ENCODE measurements around the gene FCHSD2. TPM values are rescaled to one million over a fixed set of nuclear protein-coding genes. Genes with fewer than 3 reads are reported as not detected.

Gene FCHSD2
- total and polyA plus RNA-seq, 9 of the 15 experiments (the other 6 are each of a cell fraction or from before 2014, with no cell fraction given): 1.8 to 14.7 (median 6.4) TPM

GRCh38 chr11:72793425-72794367 lies 348.4 kb downstream of the FCHSD2 start, which contains the start of gene STARD10 (continued):
- TF ChIP-seq CUX1 (CRISPR knock-in tag; IDR thresholded peaks at IDR 0.05) (no peak), ZNF384 (IDR thresholded peaks at IDR 0.05; ENCODE audit: low read depth, low read length) (no peak), ZNF696 (CRISPR knock-in tag; conservative IDR thresholded peaks at IDR 0.05) (no peak), ARID1B (IDR thresholded peaks at IDR 0.05) (0 out of 2 replicates have a peak, but pooled peaks have one; percentile 41), TFAP4 (CRISPR knock-in tag; IDR thresholded peaks at IDR 0.05; ENCODE audit: borderline replicate concordance) (peak; percentile 88; the same call in 1 of the 2 replicates), MBD2 (IDR thresholded peaks at IDR 0.05; ENCODE audit: borderline replicate concordance, low read depth) (peak; percentile 90), STAT5A (IDR thresholded peaks at IDR 0.05; ENCODE audit: borderline replicate concordance, low read length) (no peak), ZNF280A (IDR thresholded peaks at IDR 0.05; ENCODE audit: low read depth, partially characterized antibody) (no peak), SLC30A9 (CRISPR knock-in tag; IDR thresholded peaks at IDR 0.05) (no peak), CEBPG (CRISPR knock-in tag; IDR thresholded peaks at IDR 0.05) (no peak), CEBPG (tag; conservative IDR thresholded peaks at IDR 0.05 in 1 of 2, IDR thresholded peaks at IDR 0.05 in 1 of 2) (0 out of 4 replicates have a peak, but pooled peaks of 1 of the 2 experiments have one; percentile 18), CCNT2 (IDR thresholded peaks at IDR 0.05; ENCODE audit: borderline replicate concordance, extremely low read depth, insufficient read length, low read depth, low read length) (peak; percentile 47), HDAC1 (IDR thresholded peaks at IDR 0.05) (peak in 1 of 2 experiments; percentile 84; a peak in 2 of 4 replicates), MAFG (tag; conservative IDR thresholded peaks at IDR 0.05) (no peak), ZNF347 (CRISPR knock-in tag; IDR thresholded peaks at IDR 0.05; ENCODE audit: low read depth) (no peak), CXXC5 (CRISPR knock-in tag; IDR thresholded peaks at IDR 0.05) (peak; percentile 77)

Measured in K562 (cell line).